Fibroblast of the aortic adventitia (primary cell): ENCODE measurements around the gene SLC15A1. TPM values are rescaled to one million over a fixed set of nuclear protein-coding genes. Genes with fewer than 3 reads are reported as not detected.

ENCODE experiments used
- DNase-seq: peaks from one replicate; pipeline ENCODE4 v3.0.0-alpha.2; 2010; ENCODE audit warnings: low read depth
- H3K4me3 ChIP-seq: 2 replicates; pipeline ENCODE4 v1.5.1; 2011; ENCODE audit warnings: low read depth, mild to moderate bottlenecking, control low read depth, low read length, moderate library complexity
- total RNA-seq: library from RNA; depleted of rRNA; stranded (reverse); fragments of >200 nt; gene quantifications from 2 replicates; pipeline ENCODE4 v1.2.3, GENCODE V29; 2012; ENCODE audit warnings: low replicate concordance
- TF ChIP-seq, protein P1 (sequence below): IDR thresholded peaks from 2 replicates; pipeline ENCODE4 v1.5.1; 2011; ENCODE audit warnings: mild to moderate bottlenecking, low read length, control low read depth, inconsistent platforms; ENCODE audit not compliant: insufficient read depth

The SLC15A1 gene
- total RNA-seq, 1 donor, result not detected

DNA sequence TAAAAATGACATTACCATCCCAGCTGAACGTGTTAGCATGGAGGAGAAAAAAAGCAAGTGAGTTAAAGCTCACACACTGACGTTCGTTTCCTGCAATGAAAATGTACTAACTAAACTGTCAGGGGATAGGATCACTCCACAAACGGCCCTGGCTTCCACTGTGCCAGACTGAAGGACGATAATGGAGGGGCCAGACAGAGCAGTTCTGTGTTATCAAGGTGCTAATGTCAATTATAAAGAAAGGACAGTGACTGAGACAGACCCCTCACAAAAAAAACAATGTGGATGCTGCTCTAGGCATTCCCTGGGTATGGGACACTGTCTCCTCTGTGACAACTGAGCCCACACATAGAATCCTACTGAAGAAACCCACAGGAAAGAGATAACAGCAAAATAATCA, 43.7 kb upstream of the SLC15A1 start:
- TF ChIP-seq, protein P1, sequence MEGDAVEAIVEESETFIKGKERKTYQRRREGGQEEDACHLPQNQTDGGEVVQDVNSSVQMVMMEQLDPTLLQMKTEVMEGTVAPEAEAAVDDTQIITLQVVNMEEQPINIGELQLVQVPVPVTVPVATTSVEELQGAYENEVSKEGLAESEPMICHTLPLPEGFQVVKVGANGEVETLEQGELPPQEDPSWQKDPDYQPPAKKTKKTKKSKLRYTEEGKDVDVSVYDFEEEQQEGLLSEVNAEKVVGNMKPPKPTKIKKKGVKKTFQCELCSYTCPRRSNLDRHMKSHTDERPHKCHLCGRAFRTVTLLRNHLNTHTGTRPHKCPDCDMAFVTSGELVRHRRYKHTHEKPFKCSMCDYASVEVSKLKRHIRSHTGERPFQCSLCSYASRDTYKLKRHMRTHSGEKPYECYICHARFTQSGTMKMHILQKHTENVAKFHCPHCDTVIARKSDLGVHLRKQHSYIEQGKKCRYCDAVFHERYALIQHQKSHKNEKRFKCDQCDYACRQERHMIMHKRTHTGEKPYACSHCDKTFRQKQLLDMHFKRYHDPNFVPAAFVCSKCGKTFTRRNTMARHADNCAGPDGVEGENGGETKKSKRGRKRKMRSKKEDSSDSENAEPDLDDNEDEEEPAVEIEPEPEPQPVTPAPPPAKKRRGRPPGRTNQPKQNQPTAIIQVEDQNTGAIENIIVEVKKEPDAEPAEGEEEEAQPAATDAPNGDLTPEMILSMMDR, result no peak
- no peak for DNase-seq

DNA sequence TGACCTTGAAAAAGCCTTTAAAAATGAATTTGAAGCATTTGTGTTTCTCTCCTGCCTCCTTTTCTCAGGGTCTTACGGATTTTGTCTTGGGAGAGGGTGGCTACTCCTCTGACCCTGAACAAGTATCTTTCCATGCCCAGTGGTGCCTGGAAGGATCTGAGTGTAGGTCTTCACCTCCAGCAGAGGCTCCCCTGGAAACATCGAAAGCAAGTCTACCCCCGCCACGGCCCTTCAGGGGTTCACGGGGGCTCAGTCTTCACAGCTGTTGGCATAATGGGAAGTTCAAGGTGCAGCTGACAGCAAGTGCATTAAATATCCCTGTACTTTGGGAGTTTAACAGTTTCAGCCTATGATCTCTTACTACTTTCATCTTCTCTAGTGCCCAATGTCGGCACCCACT, 42.7 kb upstream of the SLC15A1 start:
- TF ChIP-seq, protein P1, result no peak

More for the DNA sequence above, 43.7 kb upstream of the SLC15A1 start:
- H3K4me3 ChIP-seq, result no peak overlapping the region

DNA sequence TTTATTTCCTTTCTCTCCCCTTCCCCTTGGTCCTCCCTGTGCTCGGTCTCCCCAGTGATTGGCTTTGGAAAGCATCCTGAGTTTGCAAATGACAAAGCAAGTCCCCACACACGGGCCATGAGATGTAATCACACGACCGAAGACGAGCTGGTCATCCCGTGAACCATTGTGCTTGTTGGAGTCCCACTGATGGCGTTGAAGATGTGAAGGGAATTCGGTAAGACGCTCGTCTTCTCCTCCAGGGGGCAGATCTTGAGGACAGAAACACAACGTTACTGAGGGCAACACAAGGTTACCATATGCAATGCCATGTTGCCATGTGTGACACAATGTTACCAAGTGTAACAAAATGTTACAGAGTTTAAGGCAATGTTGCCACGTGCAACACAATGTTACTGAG, 42.0 kb upstream of the SLC15A1 start:
- TF ChIP-seq, protein P1, result no peak
- DNase-seq, result no peak
- no peak overlapping the region for H3K4me3 ChIP-seq

More for the DNA sequence above, 42.7 kb upstream of the SLC15A1 start:
- no peak overlapping the region for H3K4me3 ChIP-seq
- no peak for DNase-seq

GRCh38 chr13:98792785-98793495, 40.5 kb upstream of the SLC15A1 start:
- DNase-seq, result no peak
- H3K4me3 ChIP-seq, result no peak overlapping the region
- TF ChIP-seq, protein P1, result no peak

DNA sequence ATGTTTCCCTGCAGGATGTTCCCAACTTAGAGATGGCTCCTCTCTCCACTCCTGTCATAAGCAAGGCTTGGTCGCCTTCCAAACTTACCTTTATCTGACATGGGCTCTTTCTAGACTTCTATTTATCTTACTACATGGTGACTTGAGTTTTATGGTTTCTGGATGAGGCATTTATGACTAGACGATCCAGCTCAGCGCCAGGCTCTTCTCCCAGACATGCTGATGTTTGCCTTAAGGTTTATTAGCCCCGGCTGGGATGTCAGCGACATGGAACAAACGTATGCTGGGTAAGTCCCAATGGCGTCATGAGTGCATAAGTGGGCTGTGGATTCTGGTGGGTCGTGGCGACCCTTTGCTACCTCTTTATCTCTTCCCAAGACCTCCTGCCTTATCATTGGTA, 39.8 kb upstream of the SLC15A1 start:
- TF ChIP-seq, protein P1, result no peak
- no peak overlapping the region for H3K4me3 ChIP-seq
- no peak for DNase-seq

- H3K4me3 ChIP-seq, result no peak overlapping the region
- TF ChIP-seq, protein P1, result no peak
- no peak for DNase-seq
Observed at GRCh38 chr13:98791611-98792010, 39.1 kb upstream of the SLC15A1 start.

- TF ChIP-seq, protein P1, result no peak
- no peak for DNase-seq
- no peak overlapping the region for H3K4me3 ChIP-seq
Observed at GRCh38 chr13:98787996-98788395, 35.5 kb upstream of the SLC15A1 start.
